ENCODE results near the gene ASB7.

ASB7 gene

GRCh38 chr15:100687582-100688141 lies 85.3 kb downstream of the ASB7 start:
- no peak for DNase-seq

- DNase-seq = no peak
Measured at GRCh38 chr15:100688549-100689120, 86.2 kb downstream of the ASB7 start.

- no peak for DNase-seq
Measured at GRCh38 chr15:100689131-100689899, 86.9 kb downstream of the ASB7 start.

- DNase-seq = peak; percentile 69
Measured at GRCh38 chr15:100690032-100690794, 87.8 kb downstream of the ASB7 start.

- peak; percentile 53 for DNase-seq
Measured at GRCh38 chr15:100690795-100691158, 88.4 kb downstream of the ASB7 start.

GRCh38 chr15:100691321-100691720 lies 88.9 kb downstream of the ASB7 start:
- DNase-seq = no peak

GRCh38 chr15:100692246-100692645 lies 89.9 kb downstream of the ASB7 start:
- DNase-seq = no peak

GRCh38 chr15:100692671-100693070 lies 90.3 kb downstream of the ASB7 start:
- no peak for DNase-seq

- no peak for DNase-seq
Measured at GRCh38 chr15:100693451-100693850, 91.1 kb downstream of the ASB7 start.

GRCh38 chr15:100694381-100695021 lies 92.1 kb downstream of the ASB7 start:
- DNase-seq = no peak

GRCh38 chr15:100695048-100695447 lies 92.7 kb downstream of the ASB7 start:
- no peak for DNase-seq

- no peak for DNase-seq
Measured at GRCh38 chr15:100696452-100696851, 94.1 kb downstream of the ASB7 start.
